ENCODE data around the gene PALS1. TPM values are rescaled to one million over a fixed set of nuclear protein-coding genes. Genes with fewer than 3 reads are reported as not detected.

Gene PALS1
- total RNA-seq, 3 donors from 2014 or later (not counting 1 experiment from before 2014, with no cell fraction given), result 4.3 to 7.3 (median 6.5) TPM

- no peak overlapping the region for H3K4me3 ChIP-seq (ENCODE audit: low read length)
- DNase-seq (no peak), ATAC-seq (no peak)
- no peak overlapping the region for H3K27ac Mint-ChIP-seq
- peaks cover 15 to 18% of the 10 kb centered on the region in 2 donors for H3K4me1 Mint-ChIP-seq
- H3K27me3 ChIP-seq (ENCODE audit: control insufficient read depth, insufficient read depth, low read length), result no peaks in the 10 kb centered on the region
- no peaks in the 10 kb centered on the region for H3K36me3 Mint-ChIP-seq
- TF ChIP-seq CTCF (IDR thresholded peaks at IDR 0.05), result no peak
- no peak overlapping the region for H3K27ac ChIP-seq (ENCODE audit: low read length)
- H3K36me3 ChIP-seq (ENCODE audit: control insufficient read depth, insufficient read depth, low read length), result no peaks in the 10 kb centered on the region
- WGBS (ENCODE audit: insufficient coverage), result 93% methylated on average over 10 of the region's 14 CpGs
- no peaks in the 10 kb centered on the region for H3K9me3 ChIP-seq (ENCODE audit: control insufficient read depth, insufficient read depth, low read length)
- no peaks in the 10 kb centered on the region for H3K9me3 Mint-ChIP-seq
- no peaks in the 10 kb centered on the region for H3K27me3 Mint-ChIP-seq (ENCODE audit: low read depth in 2 of 2)
- intact Hi-C loops (cut with micrococcal nuclease), result no loop called here
- peak overlapping the region; percentile 90 for H3K4me3 Mint-ChIP-seq
- H3K4me1 ChIP-seq (ENCODE audit: control insufficient read depth, insufficient read depth, low read length), result peaks cover 9% of the 10 kb centered on the region
These were observed 1.7 kb upstream of the PALS1 start for GRCh38 chr14:67239582-67239981.

GRCh38 chr14:67240168-67240932 lies 885 bp upstream of the PALS1 start:
- H3K27ac ChIP-seq (ENCODE audit: low read length), result no peak overlapping the region
- peak overlapping the region; percentile 90 for H3K4me3 Mint-ChIP-seq
- H3K36me3 ChIP-seq (ENCODE audit: control insufficient read depth, insufficient read depth, low read length), result no peaks in the 10 kb centered on the region
- H3K4me1 Mint-ChIP-seq, result peaks cover 15 to 18% of the 10 kb centered on the region in 2 donors
- intact Hi-C loops (cut with micrococcal nuclease), result no loop called here
- DNase-seq, result peak; percentile 18 to 54
- 19% methylated on average over 23 of the region's 23 CpGs for WGBS (ENCODE audit: insufficient coverage)
- H3K9me3 Mint-ChIP-seq, result no peaks in the 10 kb centered on the region
- ATAC-seq, result peak in 1 of 3 donors; percentile 3
- TF ChIP-seq CTCF (IDR thresholded peaks at IDR 0.05), result no peak
- H3K9me3 ChIP-seq (ENCODE audit: control insufficient read depth, insufficient read depth, low read length), result no peaks in the 10 kb centered on the region
- peak overlapping the region; percentile 68 to 83 for H3K27ac Mint-ChIP-seq
- H3K27me3 ChIP-seq (ENCODE audit: control insufficient read depth, insufficient read depth, low read length), result no peaks in the 10 kb centered on the region
- H3K4me1 ChIP-seq (ENCODE audit: control insufficient read depth, insufficient read depth, low read length), result peaks cover 9% of the 10 kb centered on the region
- H3K36me3 Mint-ChIP-seq, result no peaks in the 10 kb centered on the region
- H3K27me3 Mint-ChIP-seq (ENCODE audit: low read depth in 2 of 2), result no peaks in the 10 kb centered on the region
- H3K4me3 ChIP-seq (ENCODE audit: low read length), result peak overlapping the region; percentile 75

- peak overlapping the region; percentile 68 to 83 for H3K27ac Mint-ChIP-seq
These were observed 241 bp upstream of the PALS1 start for GRCh38 chr14:67240978-67241410.

More at GRCh38 chr14:67240978-67241410, 241 bp upstream of the PALS1 start:
- intact Hi-C loops (cut with micrococcal nuclease), result loop anchor here (1.0 kb wide), 1 partner anchor 119 kb away; the partner anchor contains the start of gene EIF2S1
- peak; percentile 94 to 98 (median 96) for ATAC-seq
- peak overlapping the region; percentile 58 for H3K27ac ChIP-seq (ENCODE audit: low read length)
- WGBS (ENCODE audit: insufficient coverage), result under 1% methylated on average over 54 of the region's 54 CpGs
- Mint-ChIP-seq H3K9me3 (no peaks in the 10 kb centered on the region), H3K36me3 (no peaks in the 10 kb centered on the region), H3K4me1 (peaks cover 15 to 18% of the 10 kb centered on the region in 2 donors), H3K27me3 (ENCODE audit: low read depth in 2 of 2) (no peaks in the 10 kb centered on the region), H3K4me3 (peak overlapping the region; percentile 90)
- no peaks in the 10 kb centered on the region for H3K27me3 ChIP-seq (ENCODE audit: control insufficient read depth, insufficient read depth, low read length)
- H3K9me3 ChIP-seq (ENCODE audit: control insufficient read depth, insufficient read depth, low read length), result no peaks in the 10 kb centered on the region
- peak; percentile 89 to 95 for DNase-seq
- peak overlapping the region; percentile 75 for H3K4me3 ChIP-seq (ENCODE audit: low read length)
- H3K4me1 ChIP-seq (ENCODE audit: control insufficient read depth, insufficient read depth, low read length), result peaks cover 9% of the 10 kb centered on the region
- H3K36me3 ChIP-seq (ENCODE audit: control insufficient read depth, insufficient read depth, low read length), result no peaks in the 10 kb centered on the region
- no peak for TF ChIP-seq CTCF (IDR thresholded peaks at IDR 0.05)

Measured in natural killer cell (primary cell).